H1 (cell line): ENCODE data around the gene DOCK10. TPM values are rescaled to one million over a fixed set of nuclear protein-coding genes. Genes with fewer than 3 reads are reported as not detected.

Source experiments
- CTCF ChIA-PET: fragments of 300-600 bp; sonication (Branson Sonifier 250); formaldehyde crosslinking; loops from one replicate; lab custom pipeline; 2021; ENCODE audit not compliant: partially characterized antibody; lab: Charles Lee
- POLR2A ChIA-PET: fragments of 300-600 bp; sonication (Branson Sonifier 250); formaldehyde crosslinking; loops from one replicate; lab custom pipeline; 2021; ENCODE audit warnings: inconsistent platforms; ENCODE audit not compliant: partially characterized antibody; lab: Charles Lee
- DNase-seq, 2 experiments: peaks; one replicate each; pipeline versions ENCODE4 v3.0.0 to v3.0.0-alpha.2; 2010 to 2022; ENCODE audit warnings: low spot score in 2 of 2, low read depth in 1 of 2, mixed read lengths in 1 of 2
- FAIRE-seq: peaks from 2 replicates; lab custom pipeline; 2011; peaks lifted over from hg19 to GRCh38; lab: Jason Lieb, UNC
- H2AFZ ChIP-seq: 2 replicates; pipeline ENCODE4 v1.8.1; 2012; ENCODE audit warnings: low read length, inconsistent platforms
- H2AK5ac ChIP-seq: 2 replicates; pipeline ENCODE4 v1.6.1; 2013; ENCODE audit warnings: low read depth, low read length
- H2BK120ac ChIP-seq: replicated peaks from 2 replicates; pipeline ENCODE3; 2013; ENCODE audit warnings: low read depth, low read length, inconsistent platforms
- H2BK12ac ChIP-seq: 2 replicates; pipeline ENCODE4 v1.6.1; 2013; ENCODE audit warnings: low read depth, low read length
- H2BK15ac ChIP-seq: 2 replicates; pipeline ENCODE4 v1.6.1; 2013; ENCODE audit warnings: low read length
- H2BK20ac ChIP-seq: 2 replicates; pipeline ENCODE4 v1.6.1; 2013; ENCODE audit warnings: low read length
- H2BK5ac ChIP-seq: 2 replicates; pipeline ENCODE4 v1.6.1; 2013; ENCODE audit warnings: low read depth, low read length
- H3K14ac ChIP-seq: 2 replicates; pipeline ENCODE4 v1.6.1; 2013; ENCODE audit warnings: inconsistent platforms; ENCODE audit not compliant: insufficient read length
- H3K18ac ChIP-seq: 2 replicates; pipeline ENCODE4 v1.6.1; 2013; ENCODE audit warnings: low read length; ENCODE audit errors: extremely low read depth
- H3K23ac ChIP-seq: 2 replicates; pipeline ENCODE4 v1.6.1; 2013; ENCODE audit warnings: inconsistent platforms; ENCODE audit not compliant: insufficient read length
- H3K23me2 ChIP-seq: 2 replicates; pipeline ENCODE4 v1.6.1; 2013; ENCODE audit warnings: low read depth, low read length
- H3K27ac ChIP-seq: 2 replicates; pipeline ENCODE4 v1.6.1; 2011; ENCODE audit warnings: low read depth, low read length, inconsistent platforms
- H3K27me3 ChIP-seq, 4 experiments: replicated peaks in 1 of 4; 1 replicate in 1 of 4; 2 replicates in 3 of 4; pipeline versions ENCODE4 v1.6.1 to v1.8.1; 2011 to 2013; ENCODE audit warnings: low read length in 3 of 4, mild to moderate bottlenecking in 3 of 4, inconsistent platforms in 2 of 4, mixed read lengths in 2 of 4, moderate library complexity in 1 of 4; ENCODE audit not compliant: control insufficient read depth in 3 of 4, insufficient read depth in 3 of 4; ENCODE audit errors: extremely low read depth in 1 of 4
- H3K36me3 ChIP-seq, 4 experiments: 2 replicates each; pipeline versions ENCODE4 v1.6.1 to v1.8.1; 2011 to 2013; ENCODE audit warnings: mild to moderate bottlenecking in 4 of 4, low read length in 3 of 4, moderate library complexity in 2 of 4, control low read depth in 1 of 4, inconsistent platforms in 1 of 4; ENCODE audit not compliant: insufficient read depth in 4 of 4, control insufficient read depth in 2 of 4
- H3K4ac ChIP-seq: replicated peaks from 2 replicates; pipeline ENCODE3; 2013; ENCODE audit warnings: low read length, low read depth, mixed read lengths, inconsistent platforms; ENCODE audit not compliant: insufficient read length
- H3K4me1 ChIP-seq, 4 experiments: replicated peaks in 1 of 4; 1 replicate in 1 of 4; 2 replicates in 3 of 4; pipeline versions ENCODE4 v1.6.1 to v1.8.1; 2011 to 2013; ENCODE audit warnings: low read length in 3 of 4, inconsistent platforms in 2 of 4, mixed read lengths in 1 of 4; ENCODE audit not compliant: insufficient read depth in 4 of 4, control insufficient read depth in 3 of 4
- H3K4me2 ChIP-seq, 2 experiments: 2 replicates each; pipeline versions ENCODE4 v1.6.1 to v1.8.1; 2011 to 2013; ENCODE audit warnings: low read depth in 2 of 2, low read length in 2 of 2, control low read depth in 1 of 2, inconsistent platforms in 1 of 2, mild to moderate bottlenecking in 1 of 2; ENCODE audit not compliant: insufficient read depth in 1 of 2
- H3K4me3 ChIP-seq, 4 experiments: fragments of 200-600, 300-600 bp in 1 of 4; sonication (generic), shearing (Covaris generic), sonication (Bioruptor Twin) in 1 of 4; 2 replicates each; pipeline versions ENCODE4 v1.5.1 to v1.8.1; 2011 to 2016; ENCODE audit warnings: low read length in 4 of 4, low read depth in 3 of 4, control low read depth in 2 of 4, inconsistent platforms in 2 of 4, mild to moderate bottlenecking in 2 of 4, mixed read lengths in 1 of 4, moderate library complexity in 1 of 4; ENCODE audit not compliant: insufficient read depth in 2 of 4; ENCODE audit errors: extremely low read depth in 1 of 4
- H3K56ac ChIP-seq: replicated peaks from 2 replicates; pipeline ENCODE3; 2013; ENCODE audit warnings: low read depth, mild to moderate bottlenecking, mixed read lengths, low read length, inconsistent platforms; ENCODE audit not compliant: insufficient read length
- H3K79me1 ChIP-seq: 2 replicates; pipeline ENCODE4 v1.6.1; 2013; ENCODE audit warnings: low read depth, low read length, control low read depth
- H3K79me2 ChIP-seq, 2 experiments: 2 replicates each; pipeline versions ENCODE4 v1.6.1 to v1.8.1; 2012 to 2013; ENCODE audit warnings: low read length in 2 of 2, mild to moderate bottlenecking in 2 of 2, inconsistent platforms in 1 of 2; ENCODE audit not compliant: insufficient read depth in 2 of 2, control insufficient read depth in 1 of 2
- H3K9ac ChIP-seq, 4 experiments: replicated peaks in 1 of 4; 1 replicate in 1 of 4; 2 replicates in 3 of 4; pipeline versions ENCODE4 v1.6.1 to v1.8.1; 2011 to 2013; ENCODE audit warnings: low read depth in 3 of 4, low read length in 3 of 4, control low read depth in 2 of 4, mild to moderate bottlenecking in 2 of 4, moderate library complexity in 2 of 4, inconsistent platforms in 1 of 4; ENCODE audit errors: extremely low read depth in 1 of 4
- H3K9me3 ChIP-seq, 2 experiments: 2 replicates each; pipeline versions ENCODE4 v1.6.1 to v1.8.1; 2012 to 2013; ENCODE audit warnings: mild to moderate bottlenecking in 2 of 2, moderate library complexity in 2 of 2, control low read depth in 1 of 2, inconsistent platforms in 1 of 2, low read depth in 1 of 2, low read length in 1 of 2, mixed read lengths in 1 of 2; ENCODE audit not compliant: insufficient read depth in 2 of 2
- H4K20me1 ChIP-seq, 2 experiments: replicated peaks in 1 of 2; 2 replicates each; pipeline versions ENCODE3 to v1.8.1; 2011 to 2013; ENCODE audit warnings: inconsistent platforms in 2 of 2, low read length in 2 of 2, mild to moderate bottlenecking in 1 of 2; ENCODE audit not compliant: insufficient read depth in 2 of 2, control insufficient read depth in 1 of 2
- H4K5ac ChIP-seq: 2 replicates; pipeline ENCODE4 v1.6.1; 2013; ENCODE audit warnings: low read length, low read depth, mixed read lengths, inconsistent platforms; ENCODE audit not compliant: insufficient read length
- H4K8ac ChIP-seq: 2 replicates; pipeline ENCODE4 v1.8.0; 2013; ENCODE audit warnings: mild to moderate bottlenecking, moderate library complexity, low read length, inconsistent platforms; ENCODE audit not compliant: insufficient read depth; ENCODE audit errors: extremely low read depth
- H4K91ac ChIP-seq: replicated peaks from 2 replicates; pipeline ENCODE3; 2013; ENCODE audit warnings: low read length, mixed read lengths, inconsistent platforms; ENCODE audit not compliant: insufficient read length
- ASH2L ChIP-seq: fragments of 200-600, 300-600 bp; sonication (generic); IDR thresholded peaks from one replicate; pipeline ENCODE4 v1.7.1; 2017; ENCODE audit warnings: low read length
- BCL11A ChIP-seq, 2 experiments: IDR thresholded peaks; one replicate each; pipeline ENCODE4 v1.6.1; 2011; ENCODE audit warnings: low read depth in 2 of 2, low read length in 2 of 2, mild to moderate bottlenecking in 2 of 2
- CHD2 ChIP-seq: IDR thresholded peaks from 2 replicates; pipeline ENCODE4 v1.6.1; 2012; ENCODE audit warnings: low read length, improper control_type of control experiment
- EP300 ChIP-seq, 2 experiments: IDR thresholded peaks; 1 replicate in 1 of 2; 2 replicates in 1 of 2; pipeline ENCODE4 v1.6.1; 2011 to 2012; ENCODE audit warnings: low read depth in 2 of 2, low read length in 2 of 2, mild to moderate bottlenecking in 2 of 2, borderline replicate concordance in 1 of 2, inconsistent platforms in 1 of 2, moderate library complexity in 1 of 2
- GTF2F1 ChIP-seq: IDR thresholded peaks from 2 replicates; pipeline ENCODE4 v1.6.1; 2012; ENCODE audit warnings: low read depth, low read length, improper control_type of control experiment, borderline replicate concordance
- NANOG ChIP-seq: IDR thresholded peaks from 2 replicates; pipeline ENCODE4 v1.6.1; 2011; ENCODE audit warnings: low read length, low read depth, mild to moderate bottlenecking, inconsistent platforms; ENCODE audit not compliant: insufficient read depth, poor library complexity, severe bottlenecking
- POU5F1 ChIP-seq: IDR thresholded peaks from 2 replicates; pipeline ENCODE4 v1.6.1; 2011; ENCODE audit warnings: low read depth, mild to moderate bottlenecking, low read length, moderate library complexity
- RAD21 ChIP-seq, 2 experiments: IDR thresholded peaks in 1 of 2; conservative IDR thresholded peaks in 1 of 2; 2 replicates each; pipeline ENCODE4 v1.6.1; 2011; ENCODE audit warnings: low read depth in 2 of 2, low read length in 2 of 2, improper control_type of control experiment in 1 of 2, inconsistent platforms in 1 of 2, mild to moderate bottlenecking in 1 of 2, moderate library complexity in 1 of 2
- WGBS, 2 experiments: shearing (Covaris generic) in 1 of 2; methylation state at CpG; one replicate each; pipeline versions ENCODE4 v1.1.6 to v1.1.7; 2013 to 2015; ENCODE audit warnings: low lambda C conversion rate in 2 of 2, mixed read lengths in 2 of 2, inconsistent platforms in 1 of 2, low coverage in 1 of 2, missing lambda C conversion rate in 1 of 2; ENCODE audit not compliant: insufficient replicate concordance in 2 of 2, insufficient coverage in 1 of 2, insufficient read length in 1 of 2; ENCODE audit errors: extremely low coverage in 1 of 2, missing lambda C conversion rate in 1 of 2; 5-methylcytosine and 5-hydroxymethylcytosine counted together
- polyA plus RNA-seq, 7 experiments: library from polyadenylated mRNA; depleted of rRNA in 3 of 7; stranded (reverse) in 5 of 7; unstranded in 2 of 7; fragments of >200 nt in 5 of 7; fragments of 200-250 nt in 2 of 7; gene quantifications; 1 replicate in 5 of 7; 2 replicates in 1 of 7; 4 replicates in 1 of 7; pipeline versions ENCODE4 v1.2.1 to v1.2.3, GENCODE V29; 2011 to 2013; ENCODE audit warnings: missing spikeins in 2 of 7, mixed read lengths in 2 of 7
- total RNA-seq: library from RNA; stranded (reverse); fragmentation: NEBNext Ultra II Directional; extraction: Animal tissue kit (Norgen Biotek cat#: 25700); gene quantifications from 2 replicates; pipeline ENCODE4 v1.2.1, GENCODE V29; 2021

The DOCK10 gene
- total and polyA plus RNA-seq, 2 of the 8 experiments (the other 6 are each of a cell fraction or from before 2014, with no cell fraction given): 0.33 to 1.6 TPM

DNA sequence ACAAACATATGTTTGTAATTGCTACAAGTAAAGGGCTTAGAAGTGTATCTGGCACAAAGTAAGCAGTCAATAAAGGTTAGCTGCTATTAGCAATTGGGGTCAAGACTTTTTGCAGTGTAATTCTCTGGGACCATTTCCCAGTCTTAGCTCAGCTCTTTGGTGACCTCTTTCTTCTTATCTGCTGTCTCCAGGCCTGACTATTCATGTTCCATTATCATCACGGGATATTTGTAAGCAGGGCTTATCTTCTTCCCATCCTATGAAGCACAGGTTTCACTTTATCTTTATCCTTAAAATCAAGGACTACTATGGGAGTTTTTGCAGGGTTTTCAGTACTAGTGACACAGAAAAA is 131.7 kb downstream of the DOCK10 start:
- no peaks in the 10 kb centered on the region for H4K20me1 ChIP-seq
- no peak overlapping the region for H4K91ac ChIP-seq
- H3K4me3 ChIP-seq: no peak overlapping the region
- H2BK20ac ChIP-seq: no peak overlapping the region
- H3K9me3 ChIP-seq: no peaks in the 10 kb centered on the region
- no peak overlapping the region for H3K4ac ChIP-seq
- no peak overlapping the region for H2AK5ac ChIP-seq
- H3K27ac ChIP-seq: no peak overlapping the region
- H2AFZ ChIP-seq: no peak overlapping the region
- no peak overlapping the region for H2BK15ac ChIP-seq
- no peak overlapping the region for H4K8ac ChIP-seq
- CTCF ChIA-PET: interaction anchor here (0.6 kb wide), 1 partner anchor 181 kb away, joined by 4 read pairs; no protein-coding TSS in a partner anchor
- no peak overlapping the region for H3K18ac ChIP-seq
- FAIRE-seq (no peak), DNase-seq (no peak)
- H2BK5ac ChIP-seq: no peak overlapping the region
- H3K4me2 ChIP-seq: no peak overlapping the region
- H3K36me3 ChIP-seq: no peaks in the 10 kb centered on the region
- H3K27me3 ChIP-seq: no peaks in the 10 kb centered on the region
- H3K56ac ChIP-seq: no peak overlapping the region
- H3K23me2 ChIP-seq: no peaks in the 10 kb centered on the region; the same call in 1 of the 2 replicates
- H2BK12ac ChIP-seq: no peak overlapping the region
- no peak overlapping the region for H3K9ac ChIP-seq
- H3K14ac ChIP-seq: no peak overlapping the region
- H3K79me1 ChIP-seq: no peaks in the 10 kb centered on the region
- H4K5ac ChIP-seq: no peak overlapping the region
- H2BK120ac ChIP-seq: no peak overlapping the region
- TF ChIP-seq NANOG: no peak
- no peak for TF ChIP-seq BCL11A (IDR thresholded peaks at IDR 0.05; ENCODE audit: low read depth in 2 of 2, low read length in 2 of 2)
- no peak for TF ChIP-seq CHD2
- no peak for TF ChIP-seq POU5F1
- no peak for TF ChIP-seq RAD21 (IDR thresholded peaks at IDR 0.05 in 1 of 2, conservative IDR thresholded peaks at IDR 0.05 in 1 of 2; ENCODE audit: low read depth in 2 of 2, low read length in 2 of 2)
- TF ChIP-seq ASH2L: no peak
- no peak for TF ChIP-seq EP300 (IDR thresholded peaks at IDR 0.05; ENCODE audit: borderline replicate concordance in 1 of 2, low read depth in 2 of 2, low read length in 2 of 2)
- no peak for TF ChIP-seq GTF2F1
- POLR2A ChIA-PET: no interaction called here
- 89% methylated on average over 1 of the region's 1 CpG; no CpG with 5 or more reads in 1 of the 2 experiments for WGBS, 2 experiments
- H3K4me1 ChIP-seq: 0 out of 7 replicates have a peak, but pooled peaks cover 0 to 3% (median 0%) of the 10 kb centered on the region in 4 experiments
- no peaks in the 10 kb centered on the region for H3K79me2 ChIP-seq
- no peak overlapping the region for H3K23ac ChIP-seq
